HUES48 (cell line): ENCODE results near the gene ERFL.

ENCODE experiments used
- H3K27ac ChIP-seq: one replicate; pipeline ENCODE4 v1.7.0; 2013; ENCODE audit warnings: low read depth, low read length, inconsistent platforms
- H3K27me3 ChIP-seq: 2 replicates; pipeline ENCODE4 v1.6.1; 2013; ENCODE audit warnings: mild to moderate bottlenecking, low read length; ENCODE audit not compliant: control insufficient read depth, insufficient read depth
- H3K36me3 ChIP-seq: 2 replicates; pipeline ENCODE4 v1.6.1; 2013; ENCODE audit warnings: low read length; ENCODE audit not compliant: control insufficient read depth, insufficient read depth
- H3K4me1 ChIP-seq: 2 replicates; pipeline ENCODE4 v1.6.1; 2013; ENCODE audit warnings: mild to moderate bottlenecking, low read length; ENCODE audit not compliant: control insufficient read depth, insufficient read depth
- H3K4me3 ChIP-seq: 2 replicates; pipeline ENCODE4 v1.5.1; 2013; ENCODE audit warnings: mild to moderate bottlenecking, low read depth, low read length
- H3K9ac ChIP-seq: 2 replicates; pipeline ENCODE4 v1.6.1; 2013; ENCODE audit warnings: mild to moderate bottlenecking, low read depth, low read length, moderate library complexity
- H3K9me3 ChIP-seq: 2 replicates; pipeline ENCODE4 v1.6.1; 2013; ENCODE audit warnings: low read length; ENCODE audit not compliant: control insufficient read depth, insufficient read depth

Gene ERFL

GRCh38 chr19:41868120-41868988 is 59.9 kb downstream of the ERFL start:
- Histone ChIP-seq H3K4me3 (no peak overlapping the region), H3K4me1 (no peaks in the 10 kb centered on the region), H3K27ac (peak overlapping the region; percentile 70), H3K9ac (no peak overlapping the region), H3K9me3 (no peaks in the 10 kb centered on the region), H3K27me3 (no peaks in the 10 kb centered on the region), H3K36me3 (peaks cover 81% of the 10 kb centered on the region)

DNA sequence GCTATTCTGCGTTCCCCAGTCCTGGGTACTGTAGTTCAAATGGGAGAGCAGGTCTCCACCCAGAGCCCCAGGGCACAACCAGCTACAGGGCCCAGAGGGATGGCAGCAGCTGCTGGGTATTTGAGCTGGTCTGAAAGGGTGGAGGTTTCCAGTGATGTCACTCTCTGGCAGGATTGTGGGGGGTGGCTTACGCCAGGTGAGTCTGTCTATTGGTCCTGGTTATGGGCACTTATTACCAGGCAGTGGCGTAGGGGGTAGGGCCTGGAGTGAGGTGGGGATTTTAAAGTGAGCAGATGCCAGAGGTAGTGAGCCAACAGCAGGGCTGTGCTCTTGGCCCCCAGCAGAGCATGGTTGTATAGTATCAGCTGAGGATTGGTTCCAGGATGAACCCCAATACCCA is 62.0 kb downstream of the ERFL start:
- no peak overlapping the region for H3K4me3 ChIP-seq
- peaks cover 16% of the 10 kb centered on the region for H3K4me1 ChIP-seq
- H3K36me3 ChIP-seq, result peaks cover 94% of the 10 kb centered on the region
- H3K9me3 ChIP-seq, result no peaks in the 10 kb centered on the region
- H3K9ac ChIP-seq, result no peak overlapping the region
- H3K27ac ChIP-seq, result peak overlapping the region; percentile 32
- no peaks in the 10 kb centered on the region for H3K27me3 ChIP-seq

GRCh38 chr19:41864374-41864773 is 63.9 kb downstream of the ERFL start:
- H3K36me3 ChIP-seq, result peaks cover 86% of the 10 kb centered on the region
- H3K9me3 ChIP-seq, result no peaks in the 10 kb centered on the region
- no peaks in the 10 kb centered on the region for H3K27me3 ChIP-seq
- H3K4me1 ChIP-seq, result peaks cover 21% of the 10 kb centered on the region
- peak overlapping the region; percentile 59 for H3K27ac ChIP-seq
- no peak overlapping the region for H3K4me3 ChIP-seq
- H3K9ac ChIP-seq, result peak overlapping the region; percentile 34

GRCh38 chr19:41863209-41863931 is 64.9 kb downstream of the ERFL start:
- Histone ChIP-seq H3K36me3 (peaks cover 76% of the 10 kb centered on the region), H3K27me3 (no peaks in the 10 kb centered on the region), H3K9me3 (no peaks in the 10 kb centered on the region), H3K4me3 (no peak overlapping the region), H3K9ac (peak overlapping the region; percentile 43; the same call in 1 of the 2 replicates), H3K4me1 (peaks cover 21% of the 10 kb centered on the region), H3K27ac (no peak overlapping the region)

DNA sequence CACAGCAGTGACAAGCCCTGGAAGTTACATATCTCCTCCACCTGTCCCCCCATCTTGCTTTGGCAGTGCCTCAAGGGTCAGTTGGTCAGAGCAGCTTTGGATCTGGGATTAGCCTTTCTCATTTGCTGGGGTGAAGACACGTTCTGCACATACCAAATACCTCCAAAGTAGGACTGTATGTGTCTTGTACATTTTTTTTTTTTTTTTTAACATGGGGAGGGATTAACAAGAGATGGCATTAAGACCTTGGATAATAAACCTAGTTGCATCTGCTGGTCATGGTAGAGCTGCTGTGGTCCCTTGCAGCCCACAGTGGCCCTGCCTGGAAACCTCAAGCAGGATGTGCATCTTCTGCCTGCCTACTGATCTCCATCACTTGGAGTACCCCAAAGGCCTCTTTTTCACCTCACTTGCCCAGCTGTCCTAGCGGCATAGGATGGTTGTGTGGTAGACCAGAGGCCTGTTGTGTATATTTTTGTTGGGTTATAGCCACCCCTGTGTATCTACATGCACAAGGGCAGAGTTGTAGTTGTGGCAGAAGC is 65.7 kb downstream of the ERFL start:
- Histone ChIP-seq H3K36me3 (peaks cover 67% of the 10 kb centered on the region), H3K9ac (peak overlapping the region; percentile 99), H3K27ac (peak overlapping the region; percentile 36), H3K4me1 (peaks cover 21% of the 10 kb centered on the region), H3K27me3 (no peaks in the 10 kb centered on the region), H3K9me3 (no peaks in the 10 kb centered on the region), H3K4me3 (peak overlapping the region; percentile 79; the same call in 1 of the 2 replicates)

GRCh38 chr19:41861846-41862245 is 66.4 kb downstream of the ERFL start:
- no peaks in the 10 kb centered on the region for H3K9me3 ChIP-seq
- no peaks in the 10 kb centered on the region for H3K27me3 ChIP-seq
- peak overlapping the region; percentile 36 for H3K27ac ChIP-seq
- peaks cover 21% of the 10 kb centered on the region for H3K4me1 ChIP-seq
- peak overlapping the region; percentile 99 for H3K9ac ChIP-seq
- H3K4me3 ChIP-seq, result peak overlapping the region; percentile 79
- H3K36me3 ChIP-seq, result peaks cover 61% of the 10 kb centered on the region

- H3K27ac ChIP-seq, result peak overlapping the region; percentile 92
- peak overlapping the region; percentile 79 for H3K4me3 ChIP-seq
- H3K9ac ChIP-seq, result peak overlapping the region; percentile 99
- H3K4me1 ChIP-seq, result peaks cover 21% of the 10 kb centered on the region
- no peaks in the 10 kb centered on the region for H3K9me3 ChIP-seq
- H3K36me3 ChIP-seq, result peaks cover 55% of the 10 kb centered on the region
- no peaks in the 10 kb centered on the region for H3K27me3 ChIP-seq
Measured at GRCh38 chr19:41861116-41861768, 67.0 kb downstream of the ERFL start.

DNA sequence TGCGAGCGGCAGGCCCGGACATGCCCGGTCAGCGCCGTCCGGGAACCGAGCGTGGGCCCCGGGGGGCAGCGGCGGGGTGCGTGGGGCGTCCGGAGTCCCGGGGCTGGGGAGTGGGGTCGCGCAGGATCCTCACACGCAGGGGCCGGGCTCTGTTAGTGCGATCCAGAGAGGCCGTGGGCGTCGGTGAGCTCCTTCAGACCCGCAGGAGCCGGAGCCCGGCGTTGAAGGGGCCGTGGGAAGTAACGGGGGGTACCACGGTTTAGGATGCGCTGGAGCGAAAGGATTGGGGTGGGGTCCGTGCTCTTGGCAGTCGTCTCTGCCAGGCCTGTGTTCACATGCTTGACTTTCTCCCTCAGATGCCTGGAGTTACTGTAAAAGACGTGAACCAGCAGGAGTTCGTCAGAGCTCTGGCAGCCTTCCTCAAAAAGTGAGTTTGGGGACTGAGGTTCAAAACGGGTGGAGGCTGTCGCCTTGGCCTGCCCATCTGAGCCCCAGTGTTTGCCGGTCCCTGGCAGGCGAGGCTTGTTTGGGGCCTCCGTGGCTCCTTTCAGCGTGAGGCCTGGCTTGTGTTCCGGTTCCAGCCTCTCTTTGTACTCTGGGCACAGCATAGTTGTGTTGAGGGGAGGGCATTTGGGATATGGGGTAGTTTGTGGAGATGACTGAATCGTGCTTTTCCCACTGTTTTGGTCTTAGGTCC is 67.7 kb downstream of the ERFL start:
- Histone ChIP-seq H3K9ac (peak overlapping the region; percentile 99), H3K36me3 (peaks cover 51% of the 10 kb centered on the region), H3K27me3 (no peaks in the 10 kb centered on the region), H3K4me3 (peak overlapping the region; percentile 79), H3K9me3 (no peaks in the 10 kb centered on the region), H3K27ac (peak overlapping the region; percentile 92), H3K4me1 (peaks cover 21% of the 10 kb centered on the region)

DNA sequence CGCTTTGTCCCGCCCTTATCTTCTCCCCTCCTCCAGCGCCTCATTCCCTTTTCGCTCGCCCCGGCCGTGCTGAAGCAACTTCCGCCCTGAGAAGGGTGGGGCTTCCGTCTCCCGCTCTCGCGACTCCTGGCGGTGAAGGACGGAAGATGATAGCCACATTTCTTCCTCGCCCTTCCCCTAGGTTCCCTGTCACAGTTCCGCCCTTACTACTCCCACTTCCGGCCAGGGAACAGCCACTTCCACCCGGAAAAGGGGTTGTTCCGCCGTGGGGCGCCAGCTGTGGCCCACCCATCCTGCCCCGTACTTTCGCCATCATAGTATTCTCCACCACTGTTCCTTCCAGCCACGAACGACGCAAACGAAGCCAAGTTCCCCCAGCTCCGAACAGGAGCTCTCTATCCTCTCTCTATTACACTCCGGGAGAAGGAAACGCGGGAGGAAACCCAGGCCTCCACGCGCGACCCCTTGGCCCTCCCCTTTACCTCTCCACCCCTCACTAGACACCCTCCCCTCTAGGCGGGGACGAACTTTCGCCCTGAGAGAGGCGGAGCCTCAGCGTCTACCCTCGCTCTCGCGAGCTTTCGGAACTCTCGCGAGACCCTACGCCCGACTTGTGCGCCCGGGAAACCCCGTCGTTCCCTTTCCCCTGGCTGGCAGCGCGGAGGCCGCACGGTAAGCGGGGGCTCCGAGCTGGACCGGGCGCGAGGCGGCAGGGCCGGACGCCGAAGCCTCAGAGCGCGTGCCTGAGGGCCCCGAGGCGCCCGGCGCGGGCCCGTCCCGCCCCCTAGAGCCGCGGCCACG is 68.4 kb downstream of the ERFL start, which contains the start of gene RPS19:
Gene RPS19, plus strand, starts transcription at position 638 of the 801 bp plus-strand sequence. CDS start 520 bp downstream, outside the sequence.
- Histone ChIP-seq H3K27ac (peak within 1 kb of the TSS; percentile 92), H3K4me3 (peak within 1 kb of the TSS; percentile 79), H3K9me3 (no peaks in the 10 kb centered on the region), H3K9ac (peak within 1 kb of the TSS; percentile 99), H3K27me3 (no peaks in the 10 kb centered on the region), H3K4me1 (peaks cover 21% of the 10 kb centered on the region), H3K36me3 (peaks cover 44% of the 10 kb centered on the region)
